Activated effector memory CD4-positive, alpha-beta T cell treated with anti-CD3 and anti-CD28 coated beads, Interleukin-2, amount 50 U/mL, for 16 hours (primary cell): ENCODE results near the gene PDE2A.

Experiments
- DNase-seq: peaks from one replicate; pipeline ENCODE4 v3.0.0-alpha.2; 2020

The PDE2A gene

GRCh38 chr11:72673943-72674828 is at the start of gene PDE2A:
Gene PDE2A, minus strand, starts transcription at chr11:72674422. Its CDS starts 215 bp downstream, at chr11:72674207.
- DNase-seq = no peak

GRCh38 chr11:72723508-72723907 is 49.3 kb upstream of the PDE2A start:
- no peak for DNase-seq

GRCh38 chr11:72722050-72722748 is 48.0 kb upstream of the PDE2A start:
- DNase-seq = peak; percentile 92

GRCh38 chr11:72721689-72722049 is 47.4 kb upstream of the PDE2A start:
- peak; percentile 79 for DNase-seq

GRCh38 chr11:72721276-72721675 is 47.1 kb upstream of the PDE2A start:
- DNase-seq = no peak

GRCh38 chr11:72720784-72721183 is 46.6 kb upstream of the PDE2A start:
- no peak for DNase-seq

- no peak for DNase-seq
These were observed 45.8 kb upstream of the PDE2A start for GRCh38 chr11:72720047-72720446.

- DNase-seq = no peak
These were observed 45.3 kb upstream of the PDE2A start for GRCh38 chr11:72719551-72719950.

GRCh38 chr11:72719144-72719543 is 44.9 kb upstream of the PDE2A start:
- no peak for DNase-seq

GRCh38 chr11:72718101-72718501 is 43.9 kb upstream of the PDE2A start:
- DNase-seq = no peak

- DNase-seq = no peak
These were observed 42.7 kb upstream of the PDE2A start for GRCh38 chr11:72716788-72717435.

GRCh38 chr11:72716290-72716689 is 42.1 kb upstream of the PDE2A start:
- no peak for DNase-seq

GRCh38 chr11:72712841-72713240 is 38.6 kb upstream of the PDE2A start:
- DNase-seq = no peak

- no peak for DNase-seq
These were observed 38.0 kb upstream of the PDE2A start for GRCh38 chr11:72712168-72712751.

GRCh38 chr11:72711141-72711540 is 36.9 kb upstream of the PDE2A start:
- DNase-seq = no peak

GRCh38 chr11:72710278-72710677 is 36.1 kb upstream of the PDE2A start:
- no peak for DNase-seq

GRCh38 chr11:72709478-72710238 is 35.4 kb upstream of the PDE2A start:
- DNase-seq = no peak

- no peak for DNase-seq
These were observed 32.8 kb upstream of the PDE2A start for GRCh38 chr11:72707032-72707431.

- no peak for DNase-seq
These were observed 32.4 kb upstream of the PDE2A start for GRCh38 chr11:72706579-72706978.

- no peak for DNase-seq
These were observed 31.5 kb upstream of the PDE2A start for GRCh38 chr11:72705442-72706365.

GRCh38 chr11:72704783-72705265 is 30.6 kb upstream of the PDE2A start:
- no peak for DNase-seq
